GM19452 (cell line): Measurements from ENCODE around the gene ARL8A.
"Not testable (repeated sequence)": the region's sequence is repeated elsewhere in the genome, so short reads cannot be mapped to it uniquely, and the experiment has no call there.

Source experiments
- ATAC-seq: cut with Tn5 transposase; IDR thresholded peaks from one replicate; pipeline ENCODE4 v1.9.1; 2021; ENCODE audit not compliant: unreplicated experiment

Gene ARL8A

DNA sequence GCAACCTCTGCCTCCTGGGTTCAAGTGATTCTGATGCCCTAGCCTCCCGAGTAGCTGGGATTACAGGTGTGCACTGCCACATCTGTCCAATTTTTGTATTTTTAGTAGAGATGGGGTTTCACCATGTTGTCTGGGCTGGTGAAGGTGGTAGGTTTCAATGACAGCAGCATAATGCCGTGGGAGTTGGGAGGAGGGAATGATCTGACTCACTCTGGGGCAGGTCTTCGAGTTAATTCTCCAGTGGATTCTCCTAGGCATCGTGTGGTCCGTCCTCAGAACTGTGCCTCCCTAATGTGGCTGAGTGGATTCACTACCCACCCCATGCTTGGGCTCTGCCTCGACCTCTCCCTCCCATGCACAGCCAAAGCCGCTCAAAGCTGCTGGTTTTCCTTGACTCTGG lies 23.5 kb downstream of the ARL8A start:
- no peak for ATAC-seq

DNA sequence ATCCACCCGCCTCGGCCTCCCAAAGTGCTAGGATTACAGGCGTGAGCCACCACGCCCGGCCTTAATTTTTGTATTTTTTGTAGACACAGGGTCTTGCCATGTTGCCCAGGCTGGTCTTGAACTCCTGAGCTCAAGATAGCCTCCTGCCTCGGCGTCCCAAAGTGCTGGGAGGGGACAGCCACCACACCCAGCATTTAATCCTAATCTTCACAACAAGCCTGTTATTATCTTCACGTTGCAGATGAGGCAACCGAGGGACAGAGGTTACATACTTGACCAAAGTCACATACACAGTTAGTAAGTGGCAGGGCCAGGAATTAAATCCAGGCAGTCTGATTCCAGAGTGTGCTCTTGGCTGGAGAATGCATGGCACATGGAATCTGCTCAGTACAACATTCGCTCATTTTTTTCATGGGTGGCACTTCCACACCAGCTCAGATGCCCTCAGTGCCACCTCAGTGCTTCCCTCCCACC lies 26.6 kb downstream of the ARL8A start:
- ATAC-seq: no peak

DNA sequence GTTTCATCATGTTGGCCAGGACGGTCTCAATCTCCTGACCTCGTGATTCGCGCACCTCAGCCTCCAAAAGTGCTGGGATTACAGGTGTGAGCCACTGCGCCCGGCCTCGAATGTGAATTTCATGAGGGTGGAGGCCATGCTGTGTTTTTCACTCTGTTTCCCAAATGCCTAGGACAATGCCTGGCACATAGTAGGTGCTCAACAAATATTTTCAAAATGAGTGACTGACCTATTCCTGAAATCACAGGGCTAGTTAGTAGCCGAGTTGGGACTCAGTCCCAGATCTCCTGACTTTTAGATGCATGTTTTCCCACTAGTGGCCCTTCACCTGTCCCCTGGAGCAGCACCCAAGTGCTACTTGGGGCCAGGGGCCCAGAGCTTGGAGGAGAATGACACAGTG lies 28.2 kb downstream of the ARL8A start:
- ATAC-seq: no peak

DNA sequence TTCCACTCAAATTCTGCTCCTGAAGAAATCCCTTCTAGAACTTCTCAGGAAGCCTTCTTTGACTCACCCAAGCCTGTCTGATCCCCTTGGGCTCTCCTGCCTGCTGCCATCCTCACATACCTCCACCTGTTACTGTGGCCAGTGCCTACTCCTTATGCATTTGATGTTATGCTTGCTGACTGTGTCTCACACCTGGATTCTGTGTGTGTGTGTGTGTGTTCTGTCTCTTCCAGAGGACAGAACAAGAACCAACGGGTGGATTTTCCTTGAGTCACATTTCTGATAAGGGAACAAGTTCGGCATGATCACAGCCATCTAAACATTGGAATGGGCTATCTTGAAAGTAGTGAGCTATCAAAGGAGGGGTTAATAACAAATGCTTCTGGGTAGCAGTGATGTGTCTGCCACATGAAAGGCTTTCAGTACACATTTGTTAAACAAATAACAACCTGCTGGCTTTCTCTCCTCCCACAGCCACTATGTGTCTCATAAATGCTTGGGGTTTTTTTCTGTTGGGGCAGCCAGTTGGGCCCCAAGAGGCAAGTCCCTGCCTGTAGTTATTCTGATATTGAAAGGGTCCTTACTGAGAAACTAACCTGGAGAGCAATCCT lies 30.7 kb downstream of the ARL8A start:
- ATAC-seq: no peak

DNA sequence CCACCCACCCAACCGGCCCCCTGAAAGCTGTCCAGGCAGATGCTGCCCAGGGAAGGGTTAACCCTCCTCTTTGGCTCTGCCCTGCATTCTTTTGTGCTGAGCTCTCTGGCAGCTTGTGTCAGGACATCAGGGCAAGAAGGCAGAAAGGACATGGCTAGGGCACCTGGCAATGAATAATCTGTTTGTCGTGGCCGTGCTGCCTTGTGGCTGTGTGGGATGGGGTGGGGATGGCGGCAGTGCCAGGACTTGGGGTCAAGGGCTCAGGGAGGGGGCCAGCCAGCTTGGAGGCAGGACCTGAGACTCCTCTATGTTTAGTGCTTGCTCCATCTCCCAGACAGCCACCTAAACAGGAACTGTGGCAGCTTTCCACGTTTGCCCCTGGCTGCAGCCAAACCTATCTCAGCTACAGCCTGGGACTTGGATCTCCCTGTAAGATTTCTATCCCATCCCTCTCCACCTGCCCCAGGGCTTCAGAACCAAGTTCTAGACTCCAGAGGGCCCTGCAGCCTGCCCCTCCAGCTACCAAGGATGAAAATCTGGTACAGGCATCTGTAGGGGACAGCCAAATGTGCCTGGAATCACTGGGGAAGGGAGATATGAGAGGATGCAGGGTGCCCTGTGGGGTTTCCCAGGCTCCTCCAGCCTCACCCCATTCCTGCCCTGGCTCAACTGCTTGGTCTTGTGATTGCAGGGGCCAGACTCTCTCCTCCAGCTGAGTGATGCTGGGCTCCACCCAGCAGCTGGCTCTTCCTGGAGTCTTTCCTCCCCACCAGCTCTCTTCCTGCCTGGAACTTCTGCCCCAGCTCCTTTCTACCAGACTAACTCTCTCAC lies 31.5 kb downstream of the ARL8A start:
- ATAC-seq: no peak

DNA sequence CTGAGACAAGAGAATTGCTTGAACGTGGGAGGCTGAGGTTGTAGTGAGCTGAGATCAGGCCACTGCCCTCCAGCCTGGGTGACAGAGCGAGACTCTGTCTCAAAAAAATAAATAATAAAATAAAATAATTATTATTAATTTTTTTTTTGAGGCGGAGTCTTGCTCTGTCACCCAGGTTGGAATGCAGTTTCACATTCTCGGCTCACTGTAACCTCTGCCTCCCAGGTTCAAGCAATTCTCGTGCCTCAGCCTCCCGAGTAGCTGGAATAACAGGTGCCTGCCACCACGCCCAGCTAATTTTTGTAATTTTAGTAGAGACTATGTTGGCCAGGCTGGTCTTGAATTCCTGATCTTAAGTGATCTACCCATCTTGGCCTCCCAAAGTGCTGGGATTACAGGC lies 32.9 kb downstream of the ARL8A start:
- not testable (repeated sequence) for ATAC-seq

DNA sequence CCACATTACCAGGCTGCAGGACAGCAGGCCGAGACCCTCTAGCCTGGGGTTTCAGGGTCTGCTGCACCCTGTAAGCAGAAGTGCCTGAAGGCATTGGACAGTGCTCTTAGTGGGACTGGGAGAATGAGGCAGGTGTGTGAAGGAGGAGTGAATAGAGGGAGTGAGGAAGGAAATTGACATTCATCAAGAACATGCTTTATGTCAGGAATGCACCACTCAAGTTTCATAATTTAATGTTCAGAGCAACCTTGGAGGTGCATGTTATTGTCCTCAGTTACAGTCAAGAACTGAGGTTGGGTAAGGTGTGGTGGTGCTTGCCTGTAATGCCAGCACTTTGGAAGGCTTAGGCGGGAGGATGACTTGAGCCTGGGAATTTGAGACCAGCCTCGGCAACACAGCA lies 33.6 kb downstream of the ARL8A start:
- ATAC-seq: no peak

DNA sequence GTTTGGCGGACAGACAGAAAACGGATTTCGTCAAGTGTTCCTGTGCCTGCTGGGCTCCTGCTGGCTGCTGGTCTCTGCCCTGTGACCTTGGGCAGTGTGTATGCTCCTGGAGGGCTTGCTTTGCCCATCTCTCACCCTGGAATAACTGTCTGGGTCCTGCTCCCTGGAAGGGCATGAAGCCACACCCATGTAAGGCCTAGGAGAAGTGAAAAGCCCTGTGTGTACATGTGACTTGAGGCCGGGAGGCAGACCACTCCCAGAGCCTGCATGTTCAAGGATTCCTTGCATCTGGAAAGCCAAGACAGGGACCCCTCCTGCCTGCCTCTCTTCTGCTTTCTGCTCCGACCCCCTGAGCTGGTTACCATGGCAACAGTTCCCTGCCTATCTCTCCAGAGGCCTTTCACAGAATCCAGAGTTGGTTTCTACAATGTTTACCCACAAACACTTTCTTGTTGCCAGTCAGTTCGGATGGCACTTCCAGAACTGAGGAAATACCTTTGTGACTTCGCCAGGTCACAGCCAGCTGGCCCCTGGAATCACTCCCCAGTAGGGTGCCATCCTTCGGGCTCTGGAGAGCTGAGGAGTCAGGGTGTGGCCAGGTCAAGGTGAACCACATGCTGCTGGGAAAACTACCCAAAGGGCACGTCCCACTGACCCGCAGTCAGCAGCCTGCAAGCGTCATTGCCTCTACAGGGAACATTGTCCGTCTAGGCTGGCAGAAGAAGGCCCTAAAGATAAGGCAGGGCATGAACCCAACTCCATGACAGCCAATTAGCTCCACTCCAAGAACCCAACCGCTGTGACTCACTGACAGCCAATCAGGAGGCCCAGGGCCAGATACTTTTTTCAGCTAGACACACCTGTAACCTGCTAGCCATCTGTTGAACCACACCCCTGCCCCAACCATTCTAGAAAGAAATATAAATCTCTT lies 36.5 kb downstream of the ARL8A start:
- no peak for ATAC-seq

DNA sequence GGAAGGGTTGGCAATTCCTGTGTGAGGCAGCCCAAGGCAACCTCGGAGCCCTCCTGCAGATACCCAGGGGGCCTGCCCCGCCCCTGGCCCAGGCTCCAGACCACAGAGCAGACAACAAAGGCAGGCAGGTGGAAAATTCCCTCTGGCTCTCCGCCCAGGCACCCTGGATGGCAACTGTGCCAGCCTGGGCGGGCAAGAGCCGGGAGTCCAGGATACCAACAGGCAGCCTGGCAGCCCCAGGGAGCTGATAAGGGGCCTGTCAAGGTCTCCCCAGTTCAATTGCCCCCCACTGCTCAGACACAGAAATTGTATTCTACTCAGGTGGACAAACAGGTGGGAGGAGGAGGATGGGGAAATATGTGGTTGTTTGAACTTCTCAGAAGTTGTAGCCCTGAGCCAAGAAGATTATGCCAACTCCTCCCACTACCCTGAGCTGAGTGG lies 37.2 kb downstream of the ARL8A start:
- ATAC-seq: no peak

DNA sequence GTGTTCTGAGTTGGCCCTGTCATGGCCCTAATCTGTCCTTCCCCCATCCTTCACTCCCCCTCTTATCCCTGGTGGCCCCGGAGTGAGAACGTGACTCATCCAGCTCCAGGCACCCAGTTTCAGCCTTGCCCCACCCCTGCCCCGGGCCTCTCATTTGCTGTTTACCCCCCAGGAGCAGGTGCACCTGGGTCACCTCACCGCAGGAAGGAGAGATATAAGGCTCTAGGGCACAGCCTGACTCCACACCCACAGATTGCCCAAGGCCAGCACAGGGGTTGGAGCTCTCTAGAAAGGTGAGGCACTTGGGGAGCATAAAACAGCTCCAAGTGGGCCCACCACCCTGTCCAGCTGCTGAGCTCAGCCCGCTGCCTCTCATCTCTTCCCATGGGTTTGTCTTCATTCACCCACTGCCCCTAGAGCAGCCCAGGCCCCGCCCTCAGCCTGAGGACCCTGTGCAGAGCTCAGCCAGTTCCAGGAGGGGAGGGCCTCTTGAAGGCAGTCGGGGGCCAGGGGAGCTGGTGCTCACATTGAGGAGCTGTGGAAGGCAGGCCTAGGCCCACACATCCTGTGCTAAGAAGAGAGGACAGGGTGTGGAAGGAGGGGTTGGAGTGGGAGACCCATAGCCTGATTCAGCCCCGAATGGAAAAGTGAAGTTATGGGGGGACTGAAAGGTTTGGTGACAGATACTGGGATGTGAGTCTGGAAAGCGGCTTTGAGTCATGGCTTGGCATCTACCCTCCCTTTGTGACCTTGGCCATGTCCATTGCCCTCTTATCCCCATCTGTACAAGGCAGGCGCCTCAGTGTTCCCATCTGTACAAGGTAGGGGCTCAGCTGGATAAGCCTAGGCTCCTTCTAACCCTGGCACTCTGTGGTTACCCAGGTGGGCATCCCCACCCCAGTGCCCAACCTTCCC lies 37.9 kb downstream of the ARL8A start:
- ATAC-seq: no peak

DNA sequence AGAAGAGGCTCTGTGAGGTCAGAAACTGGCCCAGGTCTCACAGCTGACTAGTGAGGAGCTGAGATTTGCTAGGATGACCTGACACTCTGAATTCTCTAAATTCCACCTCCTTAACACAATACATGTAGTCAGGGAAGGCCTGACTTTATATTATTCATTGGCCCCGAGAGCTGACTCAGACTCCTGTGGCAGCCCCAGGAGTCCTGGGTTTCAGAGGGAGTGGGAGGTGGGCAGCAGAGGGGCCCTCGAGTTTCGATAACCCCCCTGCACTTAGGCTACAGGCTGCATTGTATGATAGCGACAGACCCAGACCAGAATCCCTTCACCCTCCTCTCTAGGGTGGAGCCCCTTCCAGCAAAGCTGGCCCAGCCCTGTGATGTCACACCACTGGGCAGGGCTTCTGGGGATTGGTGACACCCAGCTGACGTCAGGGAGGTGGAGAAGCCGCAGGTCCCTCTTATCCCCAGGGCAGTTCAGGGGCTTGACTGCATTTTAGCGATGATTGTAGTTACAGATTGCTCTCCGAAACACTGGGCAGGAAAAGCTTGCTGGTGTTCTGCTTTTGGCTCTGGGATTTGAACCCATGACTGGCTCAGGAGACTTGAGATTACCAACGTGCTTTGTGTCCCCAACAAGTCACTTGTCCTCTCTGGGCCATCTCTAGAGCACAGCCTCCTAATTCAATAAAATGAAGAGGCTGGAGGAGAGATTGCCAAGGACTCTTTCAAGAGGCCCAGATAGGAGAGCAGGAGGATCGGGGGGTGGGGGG lies 38.8 kb downstream of the ARL8A start:
- no peak for ATAC-seq

DNA sequence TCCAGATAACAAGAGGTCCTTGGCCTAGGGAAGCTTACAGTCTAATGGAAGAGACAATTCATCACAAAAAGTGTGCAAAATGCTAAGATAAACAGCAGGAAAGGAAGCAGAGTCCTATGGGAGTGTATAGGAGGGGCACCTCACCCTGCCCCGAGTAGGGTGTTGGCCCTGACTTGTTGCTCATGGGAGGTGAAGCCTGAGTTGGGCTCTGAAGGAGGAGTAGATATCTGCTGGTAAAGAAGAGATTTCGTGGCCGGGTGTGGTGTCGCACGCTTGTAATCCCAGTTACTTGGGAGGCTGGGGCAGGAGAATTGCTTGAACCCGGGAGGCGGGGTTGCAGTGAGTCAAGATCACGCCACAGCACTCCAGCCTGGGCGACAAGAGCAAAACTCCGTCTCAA lies 40.5 kb downstream of the ARL8A start:
- ATAC-seq: no peak

DNA sequence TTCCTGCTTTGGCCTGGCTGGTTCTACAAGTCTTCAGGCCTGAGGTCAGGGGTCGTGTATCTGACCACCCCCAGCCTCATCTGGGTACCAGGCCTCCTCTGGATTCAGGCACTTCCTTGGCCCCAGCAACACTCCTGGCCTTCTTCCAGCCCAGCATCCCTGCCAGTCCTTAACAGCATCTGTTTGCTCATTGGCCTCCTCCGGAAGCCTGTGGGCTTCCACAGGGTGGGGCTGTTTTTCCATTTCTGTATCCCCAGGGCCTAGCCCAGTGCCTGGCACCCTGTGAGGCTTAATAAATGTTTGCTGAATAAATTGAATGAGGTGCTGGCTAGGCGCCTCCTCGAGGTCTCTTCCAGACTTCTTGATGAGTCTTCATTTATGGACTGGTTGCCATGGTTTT lies 43.4 kb downstream of the ARL8A start:
- no peak for ATAC-seq

DNA sequence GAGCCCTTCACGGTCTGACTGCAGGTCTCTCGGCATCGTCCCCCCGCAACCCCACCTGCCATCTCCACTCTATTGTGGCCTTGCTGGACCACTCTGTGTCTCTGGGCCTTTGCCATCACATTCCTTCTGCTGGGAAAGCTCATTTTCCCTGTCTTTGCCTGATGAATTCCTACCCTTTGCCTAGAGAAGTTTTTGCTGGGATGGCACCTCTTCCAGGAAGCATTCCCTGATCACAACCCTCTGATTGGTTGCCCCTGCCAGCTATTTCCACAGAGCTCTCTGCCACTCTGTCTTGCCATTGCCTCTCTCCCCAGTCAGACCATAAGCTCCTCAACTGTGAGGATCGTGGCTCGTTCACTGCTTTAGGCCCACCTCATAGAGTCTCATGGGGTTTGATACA lies 50.7 kb downstream of the ARL8A start:
- ATAC-seq: no peak

DNA sequence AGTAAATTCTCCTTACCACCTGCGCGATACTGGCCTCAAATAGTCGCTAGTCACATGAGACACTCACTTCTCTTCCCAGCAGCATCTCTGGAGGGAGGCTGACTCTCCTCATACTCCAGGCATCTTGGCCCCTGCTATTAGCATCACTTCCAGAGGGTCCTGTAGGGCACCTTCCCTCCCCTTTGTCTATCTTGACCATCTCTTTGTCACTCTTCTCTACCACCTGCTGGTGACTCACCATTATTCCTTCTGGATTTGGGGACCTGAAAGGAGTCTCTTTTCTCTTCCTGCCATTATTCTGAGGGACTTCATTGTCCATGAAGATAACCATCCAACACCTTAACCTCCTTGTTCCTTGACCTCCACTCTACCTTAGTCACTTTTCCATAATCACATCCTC lies 53.5 kb downstream of the ARL8A start:
- ATAC-seq: no peak

DNA sequence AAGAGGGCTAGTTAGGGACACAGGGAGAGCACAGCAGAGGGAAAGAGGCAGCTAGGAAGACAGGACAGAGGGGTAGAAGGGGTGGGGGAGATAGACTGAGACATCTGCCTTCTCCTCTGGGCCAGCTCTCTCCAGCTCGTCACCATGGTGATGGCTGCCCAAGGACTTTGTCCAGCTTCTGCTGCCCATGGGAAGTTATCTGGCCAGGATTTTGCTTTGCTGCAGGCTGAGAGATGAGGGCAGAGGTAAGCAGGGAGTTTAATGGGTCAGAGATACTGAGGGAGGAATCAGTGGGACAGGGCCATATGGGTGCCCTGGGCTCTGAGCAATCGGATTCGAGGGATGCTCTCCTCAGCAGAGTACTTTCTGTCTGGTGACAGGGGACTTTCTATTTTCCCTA lies 56.3 kb downstream of the ARL8A start:
- no peak for ATAC-seq

DNA sequence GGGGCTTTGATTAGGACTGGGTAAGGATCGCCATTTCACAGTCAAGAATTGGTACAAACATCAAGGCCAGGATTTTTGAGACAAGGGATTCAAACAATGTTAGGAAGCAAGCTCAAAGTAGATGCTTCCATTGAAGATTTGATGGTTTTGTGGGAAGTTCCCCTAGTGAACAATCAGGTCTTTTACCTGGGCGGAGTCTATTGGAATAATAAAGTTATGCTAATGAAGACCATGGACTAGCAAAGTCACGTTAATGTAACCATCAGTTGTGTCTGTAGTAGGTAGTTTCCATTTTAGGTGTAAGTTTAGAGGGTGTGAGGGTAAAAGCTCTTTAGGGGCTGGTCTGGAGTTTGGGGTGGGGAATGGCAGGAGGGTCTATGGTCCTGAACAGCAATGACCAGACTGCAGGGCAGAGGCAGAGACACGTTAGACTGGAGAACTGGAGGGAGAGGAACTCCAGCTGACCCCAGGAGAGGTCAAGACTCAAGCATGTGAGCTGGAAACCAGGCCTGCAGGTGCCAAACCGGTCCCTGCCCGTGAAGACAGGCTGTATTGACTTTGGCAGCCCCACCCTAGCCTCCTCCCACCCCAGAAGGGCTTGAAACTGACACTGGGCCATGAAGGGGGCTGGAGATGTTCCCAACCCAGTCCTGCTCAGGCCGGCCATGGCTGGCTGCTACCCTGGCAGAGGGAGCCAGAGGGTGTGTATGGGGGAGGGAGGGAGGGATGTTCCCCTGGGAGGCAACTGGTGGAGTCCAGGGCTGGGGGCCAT lies 57.8 kb downstream of the ARL8A start:
- no peak for ATAC-seq

DNA sequence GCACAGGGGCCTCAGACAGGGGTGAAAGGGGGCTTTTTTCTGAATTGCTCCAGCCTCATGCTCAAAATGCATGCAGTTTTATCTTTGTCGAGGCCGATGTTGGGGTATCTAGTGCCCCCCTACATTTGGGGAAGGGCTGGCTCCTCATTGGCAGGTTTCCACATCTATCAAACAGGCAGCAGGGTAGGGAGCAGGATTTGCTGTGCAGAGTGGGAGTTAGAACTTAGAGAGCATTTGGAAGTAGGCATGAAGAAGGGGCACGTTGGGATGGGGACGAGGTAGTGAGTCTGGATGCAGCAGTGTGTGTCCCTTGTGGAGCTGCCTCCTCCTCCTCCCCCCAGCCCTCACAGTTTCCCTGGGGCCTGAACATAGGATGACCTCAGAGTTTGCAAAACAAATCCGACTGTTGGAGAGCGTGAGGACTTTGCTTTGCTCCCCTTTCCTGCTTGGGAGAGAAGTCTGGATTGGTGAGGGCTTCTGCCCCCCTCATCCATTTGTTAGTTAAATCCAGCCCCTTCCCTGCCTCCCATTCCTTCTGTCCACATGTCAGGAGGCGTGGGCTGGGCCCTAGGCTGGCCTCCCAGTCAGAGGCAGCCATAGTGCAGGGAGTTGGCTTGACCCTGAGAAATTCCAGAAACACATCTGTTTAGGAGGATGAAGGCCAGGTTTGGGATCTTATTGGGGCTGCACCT lies 58.7 kb downstream of the ARL8A start:
- ATAC-seq: no peak
